HG03469 (cell line): ENCODE results near the gene BEAN1.
A peak's percentile ranks its signal among the peaks of the same experiment; 100 is the strongest.

Experiments
- ATAC-seq: cut with Tn5 transposase; IDR thresholded peaks from one replicate; pipeline ENCODE4 v1.9.1; 2021; ENCODE audit warnings: mild to moderate bottlenecking, moderate library complexity, moderate number of reproducible peaks; ENCODE audit not compliant: unreplicated experiment

BEAN1 gene

GRCh38 chr16:66517586-66518263 is 90.6 kb downstream of the BEAN1 start:
- ATAC-seq = no peak

- ATAC-seq = no peak
Observed at GRCh38 chr16:66519482-66520373, 92.6 kb downstream of the BEAN1 start.

- no peak for ATAC-seq
Observed at GRCh38 chr16:66520406-66521170, 93.5 kb downstream of the BEAN1 start.

- ATAC-seq = no peak
Observed at GRCh38 chr16:66521252-66521713, 94.2 kb downstream of the BEAN1 start.

- ATAC-seq = peak; percentile 59
Observed at GRCh38 chr16:66521951-66522771, 95.1 kb downstream of the BEAN1 start.

GRCh38 chr16:66522816-66523590 is 95.9 kb downstream of the BEAN1 start:
- no peak for ATAC-seq

- ATAC-seq = no peak
Observed at GRCh38 chr16:66523861-66524354, 96.8 kb downstream of the BEAN1 start.

- ATAC-seq = peak; percentile 55
Observed at GRCh38 chr16:66524601-66525164, 97.6 kb downstream of the BEAN1 start.

GRCh38 chr16:66525396-66526180 is 98.5 kb downstream of the BEAN1 start:
- ATAC-seq = no peak

- ATAC-seq = no peak
Observed at GRCh38 chr16:66528294-66528693, 101.2 kb downstream of the BEAN1 start.

GRCh38 chr16:66529475-66529874 is 102.4 kb downstream of the BEAN1 start:
- ATAC-seq = no peak
